ENCODE data around the gene TMEM11.

TMEM11 gene

DNA sequence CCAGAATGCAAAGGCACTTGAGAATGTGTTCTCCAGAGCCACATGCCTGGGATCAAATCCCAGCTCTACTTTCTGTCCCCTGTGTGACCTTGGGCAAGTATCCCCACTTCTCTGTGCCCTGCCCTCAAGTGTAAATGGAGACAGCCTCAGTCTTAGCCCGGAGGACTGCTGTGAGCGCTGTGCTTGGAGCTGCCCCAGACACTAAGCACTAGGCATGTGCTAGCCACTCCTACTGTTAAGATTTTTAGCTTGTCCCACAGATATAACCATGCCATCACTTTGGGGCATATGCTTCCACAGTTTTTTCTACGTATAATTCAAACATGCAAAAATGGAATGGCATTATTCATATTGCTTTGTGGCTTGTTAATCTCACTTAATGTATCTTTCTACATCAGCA is 29.4 kb downstream of the TMEM11 start:
- DNase-seq (ENCODE audit: low read depth in 3 of 3), result no peak

- DNase-seq (ENCODE audit: low read depth in 3 of 3), result no peak
Measured at GRCh38 chr17:21183468-21183867, 30.5 kb downstream of the TMEM11 start.

GRCh38 chr17:21177854-21178600 is 35.9 kb downstream of the TMEM11 start:
- DNase-seq (ENCODE audit: low read depth in 3 of 3), result no peak

DNA sequence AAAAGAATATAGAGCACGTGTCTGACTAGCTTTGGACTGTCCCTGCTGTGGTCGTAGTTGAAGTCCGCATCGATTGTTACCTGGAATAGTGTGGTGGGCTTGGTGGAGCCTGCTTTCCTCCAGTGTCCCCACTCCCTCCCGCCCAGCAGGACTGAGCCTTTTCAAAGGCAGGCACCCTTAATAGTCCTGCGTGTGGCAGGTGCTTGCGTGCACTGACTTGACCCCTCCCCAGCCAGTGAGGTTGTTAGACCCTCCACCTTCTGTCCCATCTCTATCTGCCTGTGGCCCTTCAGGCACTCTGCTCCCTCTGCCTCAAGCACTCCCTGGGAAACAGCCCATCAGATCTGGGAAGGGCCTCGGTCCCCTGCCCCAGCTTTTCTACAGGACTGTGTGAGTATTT is 36.6 kb downstream of the TMEM11 start:
- DNase-seq (ENCODE audit: low read depth in 3 of 3), result no peak

GRCh38 chr17:21176773-21177395 is 37.1 kb downstream of the TMEM11 start:
- no peak for DNase-seq (ENCODE audit: low read depth in 3 of 3)

GRCh38 chr17:21174713-21175112 is 39.2 kb downstream of the TMEM11 start:
- DNase-seq (ENCODE audit: low read depth in 3 of 3), result no peak

DNA sequence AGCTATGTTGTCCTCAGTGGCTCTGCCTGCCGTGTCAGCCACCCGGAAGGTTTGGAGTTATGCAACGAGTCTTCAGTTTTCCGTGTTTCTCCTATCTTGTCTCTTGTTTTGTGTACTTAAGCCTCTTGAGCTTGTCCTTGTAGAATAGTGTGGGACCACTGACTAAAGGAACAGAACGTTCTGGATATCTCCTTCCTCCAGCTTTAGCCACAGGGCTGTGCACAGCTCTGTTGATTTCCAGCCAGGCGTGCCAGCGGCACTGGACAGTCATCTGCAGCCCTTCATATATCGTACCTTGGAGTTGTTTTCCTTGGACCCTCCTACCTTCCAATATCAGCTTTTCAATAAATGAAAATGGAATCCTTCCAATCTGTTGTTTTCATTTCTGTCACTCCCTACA is 39.8 kb downstream of the TMEM11 start:
- DNase-seq (ENCODE audit: low read depth in 3 of 3), result no peak

DNA sequence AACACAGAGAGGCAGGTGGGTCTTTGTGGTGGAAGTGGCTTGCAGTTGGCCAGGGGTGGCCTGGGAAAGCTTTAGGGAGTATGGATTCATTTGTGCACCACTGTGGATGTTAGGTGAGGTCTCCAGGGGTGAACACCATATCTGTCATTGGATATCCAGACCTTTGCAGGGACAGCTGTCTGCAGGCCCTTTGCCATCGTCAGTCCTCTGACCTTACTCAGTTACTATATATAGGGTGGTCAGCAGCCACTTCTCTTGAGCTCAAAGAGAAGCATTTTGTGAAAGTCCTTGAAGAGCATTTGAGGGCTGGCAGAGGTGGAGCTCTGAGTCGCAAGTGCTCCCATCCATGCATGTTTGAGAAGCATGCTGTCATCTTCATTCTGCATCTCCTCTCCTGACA is 40.4 kb downstream of the TMEM11 start:
- no peak for DNase-seq (ENCODE audit: low read depth in 3 of 3)

- no peak for DNase-seq (ENCODE audit: low read depth in 3 of 3)
Measured at GRCh38 chr17:21172846-21173245, 41.1 kb downstream of the TMEM11 start.

GRCh38 chr17:21171970-21172510 is 41.9 kb downstream of the TMEM11 start:
- DNase-seq (ENCODE audit: low read depth in 3 of 3), result no peak

DNA sequence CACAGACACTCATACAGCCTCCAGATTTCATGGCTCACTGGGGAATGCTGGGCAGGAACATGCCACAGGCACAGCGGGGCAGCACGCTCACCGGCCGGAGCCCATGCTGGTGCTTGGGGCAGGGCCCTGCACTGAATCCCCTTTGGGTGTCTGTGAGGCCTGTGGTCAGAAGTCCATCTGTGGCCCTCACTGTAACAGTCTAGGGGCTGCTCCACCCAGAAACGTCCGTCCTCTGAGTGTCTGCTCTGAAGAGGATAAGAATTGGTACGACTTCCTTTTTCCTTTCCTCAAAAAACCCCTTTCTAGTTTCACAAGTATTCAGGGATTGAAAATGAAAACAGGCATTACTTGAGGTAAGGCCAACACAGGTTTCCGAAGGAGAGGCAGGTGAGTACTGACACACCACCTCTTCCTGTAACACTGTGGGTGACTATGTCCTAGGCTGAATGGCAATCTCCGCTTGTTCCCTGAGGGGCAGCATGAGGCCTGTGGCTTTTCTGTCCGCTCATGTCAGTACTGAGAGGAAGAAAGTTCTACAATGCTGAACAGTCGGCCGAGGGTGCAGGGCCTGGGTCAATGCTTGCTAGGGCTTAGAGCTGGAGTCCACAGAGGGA is 42.5 kb downstream of the TMEM11 start:
- DNase-seq (ENCODE audit: low read depth in 3 of 3), result no peak

DNA sequence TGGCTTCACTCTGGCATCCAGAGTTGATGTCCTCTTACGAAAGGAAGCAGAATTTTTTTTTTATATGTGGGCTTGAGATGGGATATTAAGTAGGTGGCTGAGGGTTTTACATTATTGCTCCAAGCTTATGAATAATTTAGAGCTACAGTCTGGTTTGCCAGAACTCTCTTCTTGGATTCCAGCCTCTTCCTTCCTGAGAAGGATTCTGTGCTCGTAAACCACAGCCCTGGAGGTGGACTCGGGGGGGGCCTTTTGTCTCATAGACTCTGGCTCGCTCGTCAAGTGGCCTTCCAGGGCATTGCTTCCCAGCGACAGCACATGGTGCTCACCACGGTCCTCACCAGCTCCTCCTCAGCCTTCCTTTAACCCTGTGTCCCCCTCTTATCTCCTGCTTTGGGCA is 43.2 kb downstream of the TMEM11 start:
- DNase-seq (ENCODE audit: low read depth in 3 of 3), result no peak

- no peak for DNase-seq (ENCODE audit: low read depth in 3 of 3)
Measured at GRCh38 chr17:21169496-21169895, 44.5 kb downstream of the TMEM11 start.

GRCh38 chr17:21168555-21168865 is 45.5 kb downstream of the TMEM11 start:
- no peak for DNase-seq (ENCODE audit: low read depth in 3 of 3)

DNA sequence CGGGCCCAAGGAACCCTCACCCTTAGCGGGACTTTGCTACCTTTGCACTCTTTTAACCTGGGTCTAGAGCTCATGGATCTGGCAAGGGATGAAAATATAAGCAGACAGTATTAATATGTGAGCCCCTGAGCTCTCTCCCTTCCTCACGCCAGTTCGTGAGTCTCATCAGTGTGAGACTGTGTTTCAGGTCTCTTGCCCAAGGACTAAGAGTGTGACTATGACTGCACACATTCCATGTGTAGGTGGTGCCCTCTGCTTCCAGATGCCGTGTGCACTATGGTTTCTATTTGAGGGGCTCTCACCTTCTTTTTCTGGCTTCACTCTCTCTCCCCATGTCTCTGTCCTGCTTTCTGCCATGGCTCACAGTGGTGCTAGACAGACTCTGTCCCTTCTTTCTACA is 46.7 kb downstream of the TMEM11 start:
- no peak for DNase-seq (ENCODE audit: low read depth in 3 of 3)

- no peak for DNase-seq (ENCODE audit: low read depth in 3 of 3)
Measured at GRCh38 chr17:21166595-21167210, 47.3 kb downstream of the TMEM11 start.

GRCh38 chr17:21165922-21166594 is 47.9 kb downstream of the TMEM11 start:
- DNase-seq (ENCODE audit: low read depth in 3 of 3), result no peak

DNA sequence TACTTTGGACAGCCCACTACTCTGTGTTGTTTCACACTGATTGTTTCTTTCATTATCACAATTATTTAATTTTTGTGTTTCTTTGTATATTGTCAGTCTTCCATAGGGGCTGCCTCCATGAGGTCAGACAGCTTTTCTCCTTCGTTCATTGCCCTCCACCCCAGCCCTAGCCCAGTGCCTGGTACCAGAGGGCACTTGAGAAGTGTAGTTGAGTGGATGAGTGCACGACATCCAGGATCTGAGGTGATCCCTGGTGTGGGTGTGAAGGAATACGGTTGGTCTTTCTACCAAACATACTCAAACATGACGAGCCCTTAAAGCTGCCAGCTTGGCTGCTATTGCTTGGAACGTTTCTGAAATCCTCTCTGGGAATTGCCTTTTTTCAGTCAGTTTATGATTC is 49.3 kb downstream of the TMEM11 start:
- no peak for DNase-seq (ENCODE audit: low read depth in 3 of 3)

DNA sequence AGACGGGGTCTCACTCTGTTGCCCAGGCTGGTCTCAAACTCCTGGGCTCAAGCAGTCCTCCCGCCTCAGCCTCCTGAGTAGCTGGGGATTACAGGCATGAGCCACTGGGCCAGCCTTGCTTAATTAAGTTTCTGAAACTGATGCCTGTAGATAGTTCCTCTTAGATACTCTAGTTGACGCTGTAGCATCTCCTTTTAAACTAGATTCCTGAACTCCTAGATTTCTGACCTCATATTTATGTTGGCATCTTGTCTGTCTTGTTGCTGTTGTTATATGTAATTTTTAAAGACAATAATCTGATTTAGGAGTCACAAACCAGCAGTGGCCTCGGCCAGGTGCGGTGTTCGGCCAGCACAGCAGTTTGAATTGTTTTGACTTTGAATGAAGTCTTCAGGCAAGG is 49.7 kb downstream of the TMEM11 start:
- DNase-seq (ENCODE audit: low read depth in 3 of 3), result no peak

- DNase-seq (ENCODE audit: low read depth in 3 of 3), result no peak
Measured at GRCh38 chr17:21163101-21163500, 50.9 kb downstream of the TMEM11 start.

- no peak for DNase-seq (ENCODE audit: low read depth in 3 of 3)
Measured at GRCh38 chr17:21162394-21162775, 51.6 kb downstream of the TMEM11 start.

Measured in stimulated activated CD4-positive, alpha-beta T cell treated with anti-CD3 and anti-CD28 coated beads, TNF-alpha, amount 100 ng/mL, for 24 hours (primary cell).